Activated CD4-positive, alpha-beta T cell treated with anti-CD3 and anti-CD28 coated beads for 36 hours (primary cell): ENCODE measurements around the gene DUSP22. TPM values are rescaled to one million over a fixed set of nuclear protein-coding genes. Genes with fewer than 3 reads are reported as not detected.

ENCODE experiments used
- ATAC-seq: fragments of 200-7000 bp; cut with Tn5 transposase; one replicate; pipeline ENCODE4 v1.10.0; 2021; ENCODE audit warnings: mild to moderate bottlenecking, moderate library complexity
- CTCF ChIA-PET: fragments of 350-600 bp; sonication (Branson Sonifier 250); formaldehyde crosslinking; loops from one replicate; lab custom pipeline; 2021; ENCODE audit warnings: antibody characterized with exemption; lab: Charles Lee
- POLR2A ChIA-PET: fragments of 350-600 bp; sonication (Branson Sonifier 250); formaldehyde crosslinking; loops from one replicate; lab custom pipeline; 2021; ENCODE audit warnings: antibody characterized with exemption, inconsistent platforms; lab: Charles Lee
- DNase-seq: peaks from one replicate; pipeline ENCODE4 v3.0.0-alpha.2; 2020
- H3K27ac Mint-ChIP-seq: one replicate; pipeline ENCODE4 v1.8.0; 2021; ENCODE audit warnings: mixed read lengths
- H3K27me3 Mint-ChIP-seq: one replicate; pipeline ENCODE4 v1.8.0; 2021; ENCODE audit warnings: mixed read lengths
- H3K36me3 Mint-ChIP-seq: one replicate; pipeline ENCODE4 v1.8.0; 2021; ENCODE audit warnings: low read depth, mixed read lengths
- H3K4me1 Mint-ChIP-seq: one replicate; pipeline ENCODE4 v1.8.0; 2021; ENCODE audit warnings: mixed read lengths
- H3K4me3 Mint-ChIP-seq: one replicate; pipeline ENCODE4 v1.8.0; 2021; ENCODE audit warnings: mild to moderate bottlenecking, moderate library complexity, mixed read lengths
- H3K9me3 Mint-ChIP-seq: one replicate; pipeline ENCODE4 v1.8.0; 2021; ENCODE audit warnings: low read depth, mixed read lengths
- intact Hi-C, 2 experiments: fragments of 100-400 bp; cut with DNase I in 1 of 2; cut with micrococcal nuclease in 1 of 2; formaldehyde crosslinking; loops; one replicate each; pipeline versions ENCODE4 v1.14.2 to v1.15.1; 2022 to 2024; cut with DNase I, micrococcal nuclease
- total RNA-seq, 2 experiments: library from RNA; stranded (reverse); gene quantifications; one replicate each; pipeline ENCODE4 v1.2.3, GENCODE V29; 2021

DUSP22 gene
- total RNA-seq, 2 experiments from 2014 or later, result 33.2 to 33.7 TPM

- Mint-ChIP-seq H3K36me3 (peaks cover 10% of the 10 kb centered on the region), H3K4me3 (no peak overlapping the region), H3K27ac (no peak overlapping the region), H3K4me1 (peaks cover 40% of the 10 kb centered on the region), H3K9me3 (no peaks in the 10 kb centered on the region), H3K27me3 (no peaks in the 10 kb centered on the region)
- ATAC-seq (no peak), DNase-seq (no peak)
- intact Hi-C loops, result no loop called here
- ChIA-PET POLR2A (no interaction called here), CTCF (interaction anchor here (0.7 to 1.7 kb wide), 7 partner anchors 9 to 166 kb away, joined by 3 to 6 read pairs (median 4); no protein-coding TSS in a partner anchor)
Measured at GRCh38 chr6:314377-314776, 22.1 kb downstream of the DUSP22 start.

GRCh38 chr6:315226-315625, 22.9 kb downstream of the DUSP22 start:
- H3K27me3 Mint-ChIP-seq, result no peaks in the 10 kb centered on the region
- peaks cover 40% of the 10 kb centered on the region for H3K4me1 Mint-ChIP-seq
- no peak for DNase-seq
- H3K27ac Mint-ChIP-seq, result no peak overlapping the region
- no peak overlapping the region for H3K4me3 Mint-ChIP-seq
- POLR2A ChIA-PET, result interaction anchor here (0.5 kb wide), 1 partner anchor 95 kb away, joined by 3 read pairs; no protein-coding TSS in a partner anchor
- H3K36me3 Mint-ChIP-seq, result peaks cover 10% of the 10 kb centered on the region
- intact Hi-C loops, result no loop called here
- ATAC-seq, result no peak
- CTCF ChIA-PET, result interaction anchor here (0.5 to 1.5 kb wide), 5 partner anchors 10 to 1222 kb away, joined by 3 to 5 read pairs (median 3); no protein-coding TSS in a partner anchor
- H3K9me3 Mint-ChIP-seq, result no peaks in the 10 kb centered on the region

DNA sequence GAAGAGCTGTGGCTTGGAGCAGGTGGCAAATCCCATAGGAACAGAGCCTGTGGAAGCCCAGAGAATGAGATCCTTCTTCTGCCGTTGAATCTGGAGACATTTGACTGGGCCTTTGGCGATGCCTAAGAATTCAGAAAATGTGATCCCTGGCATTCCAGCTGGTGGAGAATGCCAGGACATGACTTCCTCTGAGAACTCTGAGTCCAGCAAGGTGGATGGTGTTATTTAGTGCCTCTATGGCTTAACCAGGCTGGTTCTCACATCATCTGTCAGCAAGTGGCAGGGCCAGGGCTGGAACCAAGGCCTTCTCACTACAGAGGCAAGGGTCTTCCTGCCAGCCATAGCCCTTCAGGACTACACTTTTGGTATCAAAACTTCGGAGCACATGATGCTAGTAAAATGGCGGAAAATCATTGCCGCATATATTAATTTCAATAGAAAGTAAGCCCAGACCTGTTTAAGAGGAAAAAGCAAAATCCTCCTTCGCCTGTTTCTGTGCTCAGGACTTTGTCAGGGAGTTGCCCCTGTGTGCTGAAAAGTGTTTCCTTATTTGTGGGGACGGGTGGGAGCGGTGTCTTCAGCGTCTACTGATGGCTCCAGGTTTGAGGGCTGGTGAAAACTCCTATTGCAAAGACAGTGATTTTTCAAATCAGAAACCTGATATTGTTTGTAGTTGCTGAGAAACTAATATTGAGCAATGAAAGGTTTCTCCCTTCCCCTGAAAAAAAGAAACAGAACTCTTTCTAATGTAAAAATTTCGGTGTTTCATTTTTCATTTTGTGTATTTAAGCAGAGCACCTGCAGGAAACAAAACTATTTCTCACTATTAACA, 23.9 kb downstream of the DUSP22 start:
- Mint-ChIP-seq H3K4me3 (no peak overlapping the region), H3K27ac (no peak overlapping the region), H3K9me3 (no peaks in the 10 kb centered on the region), H3K4me1 (peaks cover 40% of the 10 kb centered on the region), H3K36me3 (peaks cover 10% of the 10 kb centered on the region), H3K27me3 (no peaks in the 10 kb centered on the region)
- ATAC-seq, result no peak
- ChIA-PET POLR2A (no interaction called here), CTCF (interaction anchor here (0.6 to 1.5 kb wide), 2 partner anchors 17 to 60 kb away, joined by 3 read pairs; no protein-coding TSS in a partner anchor)
- DNase-seq, result no peak
- intact Hi-C loops, result no loop called here

GRCh38 chr6:316753-317038, 24.4 kb downstream of the DUSP22 start:
- ATAC-seq (peak; percentile 28), DNase-seq (no peak)
- ChIA-PET POLR2A (no interaction called here), CTCF (interaction anchor here (0.6 kb wide), 1 partner anchor 148 kb away, joined by 3 read pairs; no protein-coding TSS in a partner anchor)
- Mint-ChIP-seq H3K4me1 (peaks cover 39% of the 10 kb centered on the region), H3K9me3 (no peaks in the 10 kb centered on the region), H3K4me3 (no peak overlapping the region), H3K27ac (no peak overlapping the region), H3K36me3 (peaks cover 10% of the 10 kb centered on the region), H3K27me3 (no peaks in the 10 kb centered on the region)
- intact Hi-C loops, result no loop called here

GRCh38 chr6:317060-317447, 24.8 kb downstream of the DUSP22 start:
- Mint-ChIP-seq H3K9me3 (no peaks in the 10 kb centered on the region), H3K4me1 (peaks cover 35% of the 10 kb centered on the region), H3K27me3 (no peaks in the 10 kb centered on the region), H3K36me3 (peaks cover 10% of the 10 kb centered on the region), H3K4me3 (no peak overlapping the region), H3K27ac (no peak overlapping the region)
- POLR2A ChIA-PET, result no interaction called here
- CTCF ChIA-PET, result interaction anchor here (0.6 to 1.2 kb wide), 3 partner anchors 16 to 367 kb away, joined by 3 read pairs; no protein-coding TSS in a partner anchor
- intact Hi-C loops, result no loop called here
- DNase-seq, result no peak
- no peak for ATAC-seq

- POLR2A ChIA-PET, result no interaction called here
Measured at GRCh38 chr6:317448-318144, 25.3 kb downstream of the DUSP22 start.

DNA sequence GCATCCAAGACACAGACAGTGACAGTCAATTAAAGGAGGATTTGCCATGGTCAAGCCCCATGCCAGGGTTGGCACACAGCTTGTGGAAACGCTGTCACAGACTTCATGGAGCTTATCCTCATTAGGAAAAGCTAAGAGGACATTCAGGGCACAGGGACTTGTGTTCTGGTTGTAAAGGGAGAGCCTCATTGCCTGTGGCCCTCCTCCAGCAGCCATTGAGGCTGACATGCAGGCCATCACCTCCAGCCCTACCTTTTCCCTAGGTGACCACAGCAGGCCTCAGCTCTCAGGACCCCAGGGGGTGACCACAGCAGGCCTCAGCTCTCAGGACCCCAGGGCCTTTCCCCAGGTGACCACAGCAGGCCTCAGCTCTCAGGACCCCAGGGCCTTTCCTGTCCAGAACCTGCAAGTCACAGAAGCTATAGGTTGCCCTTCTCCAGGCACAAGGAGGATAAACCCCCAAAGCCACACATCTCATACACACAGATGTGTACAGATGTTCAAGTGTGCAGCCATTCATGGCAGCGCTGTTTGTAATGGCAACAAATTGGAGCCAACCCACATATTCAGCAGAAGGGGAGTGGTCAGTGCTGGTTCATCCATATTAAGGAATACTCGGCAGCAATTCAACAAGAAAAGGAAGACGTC, 26.1 kb downstream of the DUSP22 start:
- no peak overlapping the region for H3K27ac Mint-ChIP-seq

More at GRCh38 chr6:317448-318144, 25.3 kb downstream of the DUSP22 start:
- intact Hi-C loops, result loop anchor here in 1 of 2 experiments (2.0 kb wide), 1 partner anchor 21 kb away; no protein-coding TSS in a partner anchor
- H3K27ac Mint-ChIP-seq, result no peak overlapping the region
- CTCF ChIA-PET, result interaction anchor here (0.6 to 1.5 kb wide), 5 partner anchors 12 to 366 kb away, joined by 3 to 4 read pairs (median 3); no protein-coding TSS in a partner anchor
- no peak overlapping the region for H3K4me3 Mint-ChIP-seq
- H3K27me3 Mint-ChIP-seq, result no peaks in the 10 kb centered on the region
- peaks cover 31% of the 10 kb centered on the region for H3K4me1 Mint-ChIP-seq
- DNase-seq, result no peak
- ATAC-seq, result no peak
- no peaks in the 10 kb centered on the region for H3K9me3 Mint-ChIP-seq
- H3K36me3 Mint-ChIP-seq, result peaks cover 6% of the 10 kb centered on the region

DNA sequence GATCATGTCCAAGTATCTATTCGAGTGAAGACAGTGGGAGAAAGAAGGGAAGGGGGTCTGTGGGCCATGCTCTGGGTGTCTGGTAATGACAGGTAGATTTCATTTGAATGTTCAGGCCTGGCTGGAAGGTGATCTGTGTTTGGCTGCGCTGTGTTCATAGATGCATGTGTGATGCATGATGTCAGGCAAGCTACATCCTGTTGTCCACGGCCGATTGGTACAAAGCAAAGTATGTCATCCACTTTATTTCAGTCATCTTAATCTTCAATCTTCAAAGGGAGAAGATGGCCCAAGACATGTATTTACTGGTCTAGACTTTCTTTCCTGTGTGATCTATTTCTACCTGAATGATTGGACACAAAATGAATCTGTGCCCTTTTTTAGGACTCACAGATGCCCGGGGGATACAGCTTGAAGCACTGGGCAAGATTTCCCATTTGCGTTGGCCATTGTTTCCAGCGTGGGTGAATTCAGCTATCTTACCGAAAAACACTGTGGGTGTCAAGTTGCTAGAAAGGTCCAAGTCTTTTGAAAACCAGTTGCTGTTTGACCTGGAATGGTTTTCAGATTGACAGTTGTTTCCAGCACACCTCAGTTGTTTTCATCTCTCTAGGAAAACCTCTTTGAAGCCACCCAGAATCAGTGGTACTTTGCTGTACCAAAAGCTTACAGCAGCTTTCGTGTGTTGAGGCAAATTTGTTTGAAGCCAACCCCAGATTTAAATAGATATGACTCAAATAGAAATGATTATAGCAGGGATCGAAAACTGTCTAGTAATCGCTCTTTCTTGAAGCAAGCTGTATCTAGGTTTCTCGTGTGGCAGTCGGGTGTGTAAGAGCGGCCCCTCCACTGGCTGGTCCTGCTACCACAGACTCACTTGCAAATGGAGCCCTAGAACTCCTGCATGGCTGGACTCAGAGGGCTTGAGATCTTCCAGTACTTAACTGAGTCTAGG, 27.2 kb downstream of the DUSP22 start:
- Mint-ChIP-seq H3K4me3 (no peak overlapping the region), H3K27ac (peak overlapping the region; percentile 28)
- CTCF ChIA-PET, result interaction anchor here (0.7 to 1.2 kb wide), 2 partner anchors 14 to 91 kb away, joined by 3 read pairs; no protein-coding TSS in a partner anchor

More for the DNA sequence above, 26.1 kb downstream of the DUSP22 start:
- DNase-seq, result no peak
- ChIA-PET CTCF (interaction anchor here (0.6 to 1.5 kb wide), 4 partner anchors 12 to 116 kb away, joined by 3 to 4 read pairs (median 3); no protein-coding TSS in a partner anchor), POLR2A (no interaction called here)
- ATAC-seq, result no peak
- Mint-ChIP-seq H3K4me1 (peaks cover 24% of the 10 kb centered on the region), H3K36me3 (peaks cover 6% of the 10 kb centered on the region), H3K27me3 (no peaks in the 10 kb centered on the region), H3K4me3 (no peak overlapping the region), H3K9me3 (no peaks in the 10 kb centered on the region)
- intact Hi-C loops, result loop anchor here in 1 of 2 experiments (2.0 kb wide), 1 partner anchor 22 kb away; no protein-coding TSS in a partner anchor

GRCh38 chr6:320351-321157, 28.3 kb downstream of the DUSP22 start:
- Mint-ChIP-seq H3K36me3 (peaks cover 5% of the 10 kb centered on the region), H3K27ac (no peak overlapping the region), H3K27me3 (no peaks in the 10 kb centered on the region), H3K4me3 (no peak overlapping the region), H3K9me3 (no peaks in the 10 kb centered on the region), H3K4me1 (peaks cover 24% of the 10 kb centered on the region)
- no peak for ATAC-seq
- ChIA-PET CTCF (no interaction called here), POLR2A (no interaction called here)
- intact Hi-C loops, result no loop called here
- DNase-seq, result no peak

More for the DNA sequence above, 27.2 kb downstream of the DUSP22 start:
- no peaks in the 10 kb centered on the region for H3K9me3 Mint-ChIP-seq
- intact Hi-C loops, result loop anchor here (1.0 to 2.0 kb wide), 3 partner anchors 23 to 94 kb away; no protein-coding TSS in a partner anchor
- DNase-seq (peak; percentile 45), ATAC-seq (peak; percentile 77)
- no peaks in the 10 kb centered on the region for H3K27me3 Mint-ChIP-seq
- peaks cover 6% of the 10 kb centered on the region for H3K36me3 Mint-ChIP-seq
- H3K4me1 Mint-ChIP-seq, result peaks cover 24% of the 10 kb centered on the region
- POLR2A ChIA-PET, result interaction anchor here (1.0 kb wide), 1 partner anchor 72 kb away, joined by 3 read pairs; the partner anchor contains the start of gene IRF4

- Mint-ChIP-seq H3K4me1 (peaks cover 19% of the 10 kb centered on the region), H3K4me3 (no peak overlapping the region), H3K27ac (no peak overlapping the region), H3K36me3 (peaks cover 3% of the 10 kb centered on the region), H3K27me3 (no peaks in the 10 kb centered on the region), H3K9me3 (no peaks in the 10 kb centered on the region)
- DNase-seq, result no peak
- CTCF ChIA-PET, result interaction anchor here (1.2 kb wide), 1 partner anchor 11 kb away, joined by 5 read pairs; no protein-coding TSS in a partner anchor
- intact Hi-C loops, result no loop called here
- POLR2A ChIA-PET, result no interaction called here
- ATAC-seq, result no peak
Measured at GRCh38 chr6:321158-321438, 28.8 kb downstream of the DUSP22 start.
